Stimulated activated CD4-positive, alpha-beta T cell treated with anti-CD3 and anti-CD28 coated beads, Interleukin-15, amount 100 ng/mL, for 48 hours (primary cell): ENCODE measurements around the gene VWF.
"Not testable (repeated sequence)": the region's sequence is repeated elsewhere in the genome, so short reads cannot be mapped to it uniquely, and the experiment has no call there.

Experiments
- DNase-seq, 2 donors: peaks; one replicate each; pipeline ENCODE4 v3.0.0-alpha.2; 2020; ENCODE audit warnings: low read depth in 2 of 2

VWF gene

DNA sequence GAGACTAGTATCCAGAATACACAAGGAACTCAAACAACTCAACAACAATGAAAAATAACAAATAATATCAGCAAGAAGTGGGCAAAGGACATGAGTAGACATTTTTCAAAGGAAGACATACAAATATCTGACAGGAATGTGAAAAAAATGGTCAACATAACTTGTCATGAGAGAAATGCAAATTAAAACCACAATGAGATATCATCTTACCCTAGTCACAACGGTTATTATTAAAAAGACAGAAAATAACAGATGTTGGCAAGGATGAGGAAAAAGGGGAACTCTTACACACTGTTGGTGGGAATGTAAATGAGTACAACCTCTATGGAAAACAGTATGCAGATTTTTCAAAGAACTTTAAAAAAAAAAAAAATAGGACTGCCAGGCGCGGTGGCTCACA lies 20.4 kb downstream of the VWF start:
- DNase-seq: no peak

GRCh38 chr12:6102021-6102420 lies 22.4 kb downstream of the VWF start:
- not testable (repeated sequence) for DNase-seq

- no peak for DNase-seq
Observed at GRCh38 chr12:6099316-6099715, 25.2 kb downstream of the VWF start.

- DNase-seq: no peak
Observed at GRCh38 chr12:6097411-6097810, 27.1 kb downstream of the VWF start.

DNA sequence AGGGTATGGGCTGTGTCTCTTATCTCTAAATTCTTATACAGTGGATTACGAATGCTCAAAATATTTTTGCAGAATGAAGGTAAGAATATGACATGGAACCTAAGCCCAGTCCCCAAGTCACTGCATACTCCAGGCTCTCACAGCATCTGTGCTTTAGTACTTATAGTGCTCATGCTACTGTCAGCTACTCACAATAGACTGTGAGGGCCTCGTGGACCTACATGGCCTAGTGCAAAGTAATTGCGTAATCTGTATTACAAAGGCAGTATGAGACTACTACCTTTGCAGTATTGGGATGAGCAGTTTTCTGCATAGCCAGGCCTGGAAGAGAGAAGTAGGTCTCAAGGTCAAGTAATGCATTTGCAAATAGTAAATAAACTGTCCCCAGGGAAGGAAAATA lies 27.9 kb downstream of the VWF start:
- no peak for DNase-seq

DNA sequence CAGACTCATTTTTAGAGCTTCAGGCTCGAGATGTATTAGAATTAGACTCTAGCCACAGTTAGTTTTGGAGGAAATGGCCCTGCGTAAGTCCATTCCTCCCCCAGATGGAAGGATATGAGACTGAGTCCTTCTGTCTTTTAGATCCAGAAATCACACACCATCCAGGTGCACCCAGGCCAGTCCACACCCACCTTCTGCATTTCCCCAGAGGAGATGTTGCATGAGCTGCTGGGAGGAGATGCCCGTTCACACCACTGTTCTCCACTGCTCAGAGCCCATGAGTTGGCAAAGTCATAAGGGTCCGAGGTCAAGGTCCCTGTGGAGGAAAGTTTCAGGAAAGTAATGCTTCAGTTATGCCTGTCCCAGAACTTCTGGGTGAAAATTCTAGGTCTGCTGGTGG lies 29.2 kb downstream of the VWF start:
- DNase-seq: no peak

DNA sequence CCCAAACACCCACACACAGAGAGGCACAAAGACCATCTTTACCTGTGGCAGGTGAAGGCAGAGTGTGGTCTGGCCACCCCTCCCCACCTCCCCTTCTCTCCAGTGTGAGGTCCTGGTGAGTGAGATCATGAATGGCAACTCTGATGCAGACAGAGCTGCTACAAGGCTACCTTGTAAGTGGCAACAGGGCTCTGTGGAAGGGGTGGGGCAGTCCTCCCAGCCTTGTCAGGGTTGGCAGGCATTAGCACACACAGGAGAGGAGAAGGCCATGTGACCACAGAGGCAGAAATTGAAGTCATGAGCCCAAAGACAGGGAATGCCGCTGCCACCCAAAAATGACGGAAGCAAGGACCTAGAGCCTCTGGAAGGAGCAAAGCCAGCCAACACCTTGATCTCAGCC lies 30.7 kb downstream of the VWF start:
- DNase-seq: no peak

DNA sequence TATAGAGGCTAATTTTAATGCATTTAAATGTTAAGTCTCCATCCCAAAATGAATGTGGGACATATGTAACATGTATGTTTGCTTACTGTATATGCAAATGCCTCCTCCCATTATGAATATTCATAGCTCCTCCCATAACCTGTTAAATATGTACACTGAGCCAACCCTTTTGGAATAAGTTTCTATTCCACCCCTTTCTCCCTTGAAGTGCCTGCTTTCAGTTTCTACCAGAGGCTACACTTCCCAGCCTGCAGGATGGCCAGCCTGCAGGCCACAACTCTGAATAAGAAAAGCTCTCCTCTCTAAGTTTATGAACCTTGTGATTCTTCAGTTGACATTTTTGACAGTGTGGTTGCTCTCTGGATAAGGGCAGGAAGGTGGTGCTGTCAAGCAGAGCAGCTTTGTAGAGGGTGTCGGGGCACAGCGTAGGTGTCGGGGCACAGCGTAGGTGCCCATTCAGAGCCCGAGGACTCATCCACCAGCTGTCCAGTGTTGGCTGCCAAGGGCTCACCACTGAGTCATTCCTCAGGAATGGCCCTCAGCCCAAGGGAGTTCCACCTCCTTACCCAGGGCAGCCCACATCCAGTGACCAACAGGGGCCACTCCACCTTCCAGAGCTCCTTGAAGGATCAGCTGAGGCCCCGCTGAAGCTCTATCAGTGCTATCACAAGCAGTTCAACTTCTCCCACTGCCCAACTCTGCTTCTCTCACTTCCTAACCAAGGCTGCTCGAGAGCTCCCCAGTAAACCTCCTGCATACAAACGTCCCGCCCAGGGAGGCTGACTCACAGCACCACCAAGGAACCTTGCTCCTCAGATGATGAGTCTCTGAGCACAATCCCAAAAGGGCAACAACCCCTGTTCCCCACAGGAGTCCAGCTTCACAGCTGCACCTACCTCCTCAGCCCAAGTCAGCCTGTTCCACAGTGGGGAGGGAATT lies 31.4 kb downstream of the VWF start:
- no peak for DNase-seq

DNA sequence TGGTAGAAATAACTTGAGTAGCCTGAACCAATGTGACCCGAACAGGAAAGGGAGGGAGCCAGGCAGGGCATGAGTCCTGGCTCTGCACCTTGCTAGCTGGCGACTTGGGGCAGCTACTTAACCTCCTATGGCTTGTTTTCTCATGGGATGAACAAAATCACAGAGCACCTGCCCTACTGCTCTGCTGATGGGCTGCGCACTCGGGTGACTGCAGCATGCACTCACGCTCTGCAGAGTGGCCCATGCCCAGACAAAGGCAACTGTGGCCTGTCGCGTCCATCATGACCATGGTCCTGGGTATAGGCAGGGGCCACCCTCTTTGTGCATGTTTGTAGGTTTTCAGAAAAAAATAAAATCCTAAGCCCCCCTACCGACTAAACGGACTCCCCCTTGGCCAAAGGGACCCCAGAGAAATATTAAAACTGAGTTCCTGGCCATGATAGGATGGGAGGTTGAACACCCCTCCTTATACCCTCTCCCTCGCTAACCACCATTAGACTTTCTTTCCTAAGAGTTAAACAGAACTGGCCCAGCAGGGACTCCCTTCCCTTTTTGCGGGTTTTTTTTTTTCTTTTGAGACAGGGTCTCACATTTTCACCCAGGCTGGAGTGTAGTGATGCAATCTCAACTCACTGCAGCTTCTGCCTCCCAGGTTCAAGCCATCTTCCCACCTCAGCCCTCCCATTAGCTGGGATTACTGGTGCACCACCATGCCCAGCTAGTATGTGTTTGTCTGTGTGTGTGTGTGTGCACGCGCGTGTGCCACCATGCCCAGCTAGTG lies 32.5 kb downstream of the VWF start:
- no peak for DNase-seq

DNA sequence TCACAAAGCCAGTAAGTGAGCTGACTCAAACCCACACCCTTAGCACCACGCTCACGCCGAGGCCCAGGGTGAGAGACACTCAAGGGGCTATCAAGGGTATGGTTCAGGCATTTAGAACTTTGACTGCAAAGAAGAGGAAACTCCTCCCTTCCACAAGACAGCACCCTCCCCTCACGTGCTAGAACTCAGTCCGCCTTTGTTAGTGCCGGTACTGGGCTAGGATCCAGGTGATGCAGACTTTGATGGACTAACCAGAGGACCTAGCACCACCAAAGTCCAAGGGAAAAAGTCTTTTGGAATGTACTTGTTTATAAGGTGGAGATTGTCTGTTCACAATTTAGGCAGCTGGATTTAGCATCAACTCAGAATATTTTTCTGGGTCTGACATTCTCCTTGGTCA lies 33.7 kb downstream of the VWF start:
- no peak for DNase-seq

DNA sequence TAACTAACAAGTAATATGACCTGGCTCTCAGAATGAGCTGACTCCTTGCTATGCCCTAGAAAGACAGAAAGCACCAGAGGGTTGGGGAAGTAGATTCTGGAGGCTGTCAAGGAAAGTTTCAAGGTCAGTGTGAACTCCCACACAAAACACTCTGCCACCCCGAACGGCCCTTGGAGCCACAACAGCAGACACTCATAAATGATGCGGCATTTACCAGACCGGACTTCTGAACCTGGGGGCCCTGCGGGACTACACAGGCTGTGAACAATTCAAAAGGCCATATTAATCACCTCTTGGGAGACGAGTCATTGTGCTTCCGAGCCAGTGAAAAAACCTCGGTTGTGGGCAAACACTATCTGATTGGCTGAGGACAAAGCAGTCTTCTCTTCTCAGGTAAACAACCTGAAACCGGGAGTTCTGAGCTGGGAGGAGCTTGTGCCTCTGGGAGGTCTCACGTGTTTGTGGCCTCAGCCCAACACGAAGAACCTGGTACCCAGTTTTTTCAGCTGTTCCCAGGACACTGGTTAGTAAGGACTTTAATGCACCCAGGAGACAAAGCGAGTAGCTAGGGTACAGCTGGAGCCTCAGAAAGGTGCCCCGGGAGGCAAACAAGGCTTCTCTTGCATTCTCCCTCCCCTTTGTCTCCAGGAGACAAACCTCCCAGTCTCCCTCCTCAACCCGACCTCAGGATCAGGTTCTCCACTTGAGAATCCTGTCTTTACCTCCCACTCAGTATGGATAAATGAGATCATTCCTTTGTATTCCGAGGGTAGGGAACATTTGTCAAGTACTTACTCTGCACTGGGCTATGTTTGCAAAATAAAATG lies 35.3 kb downstream of the VWF start:
- DNase-seq: no peak

- DNase-seq: no peak
Observed at GRCh38 chr12:6086316-6086715, 38.2 kb downstream of the VWF start.

DNA sequence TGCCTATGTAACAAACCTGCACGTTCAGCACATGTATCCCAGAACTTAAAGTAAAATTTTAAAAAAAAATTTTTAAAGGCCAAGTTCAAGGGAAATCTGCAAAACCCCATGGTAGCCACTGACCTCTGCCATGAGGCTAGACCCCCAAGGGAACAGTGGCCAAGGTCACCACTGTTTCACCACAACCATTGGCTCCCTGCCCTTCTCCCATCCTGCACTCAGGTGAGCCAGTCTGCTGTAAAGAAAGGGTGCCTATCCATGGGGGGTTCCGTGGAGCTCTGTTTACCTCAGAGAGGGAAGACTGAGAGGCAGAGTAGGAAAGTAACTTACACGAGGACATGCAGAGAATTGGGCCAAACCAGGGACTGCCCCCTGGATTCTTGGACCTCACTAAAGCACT lies 38.6 kb downstream of the VWF start:
- DNase-seq: no peak

DNA sequence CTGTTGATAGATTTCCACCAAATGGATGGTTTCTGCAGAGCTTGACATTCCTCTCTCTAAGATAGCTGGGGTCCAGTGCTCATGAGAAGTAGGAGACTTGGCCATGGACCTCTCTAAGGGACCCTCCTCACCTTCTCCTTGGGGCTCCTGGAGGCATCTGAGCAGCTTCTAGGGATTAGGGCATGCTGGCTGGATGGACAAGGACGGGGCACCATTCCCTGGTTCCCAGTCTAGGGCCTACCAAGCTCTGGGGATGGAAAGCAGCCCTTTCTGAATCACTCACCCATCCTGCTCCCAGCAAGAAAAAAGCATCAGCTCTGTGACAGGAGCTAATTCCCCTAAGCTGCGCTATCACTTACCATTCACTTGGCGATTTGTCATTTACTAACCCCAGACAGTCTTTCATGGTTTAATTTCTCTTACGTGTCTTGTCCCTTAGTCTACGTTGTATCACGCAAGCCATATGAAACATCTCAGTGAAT lies 39.5 kb downstream of the VWF start:
- no peak for DNase-seq

DNA sequence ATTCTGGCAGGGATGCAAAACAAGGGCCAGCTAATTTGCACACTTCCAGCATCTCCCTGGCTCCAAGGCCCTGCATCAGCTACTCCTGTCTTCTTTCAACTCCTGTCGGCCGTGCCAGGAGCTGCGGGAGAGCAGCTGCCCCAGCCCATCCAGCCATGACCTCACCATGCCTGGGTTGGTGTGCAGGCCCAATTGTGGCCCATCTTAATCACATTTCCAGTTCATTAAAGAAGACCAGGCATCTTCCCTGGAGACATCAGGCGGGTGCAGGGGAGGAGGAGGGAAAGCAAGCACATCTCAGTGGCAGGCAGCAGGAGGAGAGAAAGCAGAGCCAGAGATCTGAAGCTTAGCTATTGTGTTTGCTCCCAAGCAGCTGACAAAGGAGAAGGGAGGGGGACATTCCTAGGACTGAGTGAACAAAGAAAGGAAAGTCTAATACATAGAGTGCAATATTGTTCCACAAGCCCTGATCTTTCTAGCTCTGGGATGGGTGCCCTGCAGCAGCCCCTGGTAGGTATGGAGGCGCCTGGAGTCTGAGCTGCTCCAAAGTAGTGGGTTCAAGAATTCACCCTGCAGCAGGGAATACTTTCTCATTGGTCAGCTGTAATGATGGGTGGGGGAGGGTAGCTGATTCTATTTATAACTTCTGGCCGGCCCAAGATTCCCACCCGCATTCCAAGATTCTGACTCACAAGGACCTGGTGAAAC lies 40.1 kb downstream of the VWF start:
- no peak for DNase-seq

DNA sequence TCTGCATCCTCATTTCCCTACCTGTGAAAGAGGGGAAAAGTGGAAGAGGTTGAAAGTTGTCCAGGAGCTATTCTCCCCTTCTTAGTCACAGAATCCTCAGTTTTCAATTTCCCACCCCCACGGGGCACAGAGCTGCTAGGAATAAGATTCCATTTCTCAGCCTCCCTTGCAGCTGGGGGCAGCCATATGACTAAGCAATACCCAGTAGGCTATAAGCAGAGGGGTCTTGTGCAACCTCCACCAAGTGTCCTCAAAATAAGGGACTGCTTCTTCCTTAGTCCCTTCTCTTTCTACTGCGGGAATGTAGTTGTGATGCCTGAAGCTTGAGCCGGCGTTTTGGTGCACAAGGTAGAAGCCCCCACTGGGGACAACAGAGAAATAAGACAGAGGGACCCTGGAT lies 40.9 kb downstream of the VWF start:
- DNase-seq: no peak

DNA sequence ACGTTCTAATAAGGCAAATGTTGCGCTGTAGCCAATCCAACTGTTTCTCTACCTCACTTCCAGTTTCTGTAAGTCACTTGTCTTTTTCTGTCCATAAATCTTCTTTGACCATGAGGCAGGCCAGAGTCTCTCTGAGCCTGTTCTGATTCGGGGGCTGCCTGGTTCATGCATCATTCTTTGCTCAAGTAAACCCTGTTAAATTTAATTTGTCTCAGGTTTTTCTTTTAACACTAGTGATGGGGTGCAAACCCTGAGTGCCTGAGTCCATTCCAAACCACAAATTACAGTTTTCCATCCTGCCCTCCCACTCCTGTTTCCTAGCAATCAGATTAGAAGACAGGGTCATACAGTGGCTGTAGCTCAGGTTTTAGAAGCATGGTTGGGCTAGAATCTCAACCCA lies 41.9 kb downstream of the VWF start:
- DNase-seq: no peak

GRCh38 chr12:6080149-6081045 lies 44.1 kb downstream of the VWF start:
- DNase-seq: no peak

DNA sequence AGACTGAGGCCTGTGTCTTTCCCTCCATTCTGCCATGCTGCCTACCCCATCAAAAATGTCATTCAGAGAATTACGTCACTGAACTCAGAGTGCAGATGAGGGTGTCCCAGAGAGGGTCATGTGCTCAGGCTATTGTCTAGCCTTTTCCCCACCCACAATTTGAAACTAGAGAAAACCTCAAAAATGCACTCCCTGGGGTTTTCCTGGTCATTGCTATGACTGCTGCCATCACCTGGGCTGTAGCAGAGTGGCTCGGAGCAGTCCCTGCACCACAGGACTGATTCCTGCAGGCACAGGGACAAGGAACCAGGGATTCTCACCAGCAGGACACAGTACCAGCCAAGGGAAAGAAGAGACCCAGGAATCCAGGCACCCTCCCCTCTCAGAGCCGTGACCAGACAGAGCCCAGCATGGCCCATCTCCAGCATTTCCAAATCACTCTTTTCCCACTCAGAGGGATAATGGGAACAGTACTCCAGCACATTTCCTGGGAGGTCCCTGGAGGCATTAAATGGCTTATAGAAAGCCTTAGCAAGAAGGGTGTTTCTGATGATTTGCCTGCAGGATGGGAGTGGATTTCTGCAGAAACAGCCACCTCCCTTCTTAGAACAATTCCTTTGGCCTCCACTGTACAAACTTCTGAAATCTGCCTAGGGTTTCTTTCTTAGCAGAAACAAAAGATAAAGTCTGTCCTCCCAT lies 45.9 kb downstream of the VWF start:
- DNase-seq: no peak

GRCh38 chr12:6077692-6078083 lies 46.8 kb downstream of the VWF start:
- no peak for DNase-seq
